GM10266 (cell line): Measurements from ENCODE around the gene PACSIN2.

Experiments used
- DNase-seq: peaks from one replicate; pipeline ENCODE4 v3.0.0; 2012; ENCODE audit errors: extremely low spot score
- CTCF ChIP-seq: IDR thresholded peaks from 2 replicates; pipeline ENCODE4 v1.5.1; 2012; ENCODE audit warnings: mild to moderate bottlenecking, low read depth; ENCODE audit not compliant: control insufficient read depth, insufficient read depth; ENCODE audit errors: missing control alignments

Gene PACSIN2

GRCh38 chr22:42906605-42907348, 108.2 kb downstream of the PACSIN2 start:
- DNase-seq = no peak
- TF ChIP-seq CTCF = no peak

- no peak for TF ChIP-seq CTCF
- no peak for DNase-seq
These were observed 109.2 kb downstream of the PACSIN2 start for GRCh38 chr22:42905702-42906183.

GRCh38 chr22:42905217-42905616, 109.7 kb downstream of the PACSIN2 start:
- DNase-seq = no peak
- no peak for TF ChIP-seq CTCF

- DNase-seq = no peak
- TF ChIP-seq CTCF = no peak
These were observed 110.9 kb downstream of the PACSIN2 start for GRCh38 chr22:42904050-42904449.

GRCh38 chr22:42902875-42903510, 112.0 kb downstream of the PACSIN2 start:
- DNase-seq = no peak
- no peak for TF ChIP-seq CTCF

GRCh38 chr22:42901790-42902508, 113.0 kb downstream of the PACSIN2 start:
- DNase-seq = no peak
- TF ChIP-seq CTCF = peak; percentile 21
